CD4-positive, alpha-beta T cell (primary cell): ENCODE results near the gene RLN2. TPM values are rescaled to one million over a fixed set of nuclear protein-coding genes. Genes with fewer than 3 reads are reported as not detected.

Experiments
- ATAC-seq: fragments of 200-7000 bp; cut with Tn5 transposase; one replicate; pipeline ENCODE4 v1.10.0; 2022; ENCODE audit warnings: mild to moderate bottlenecking; ENCODE audit not compliant: poor library complexity
- CTCF ChIA-PET: fragments of 350-600 bp; sonication (Branson Sonifier 250); formaldehyde crosslinking; loops from one replicate; lab custom pipeline; 2021; ENCODE audit warnings: antibody characterized with exemption, inconsistent platforms; lab: Charles Lee
- POLR2A ChIA-PET: fragments of 350-600 bp; sonication (Branson Sonifier 250); formaldehyde crosslinking; loops from one replicate; lab custom pipeline; 2021; ENCODE audit warnings: antibody characterized with exemption, inconsistent platforms; lab: Charles Lee
- DNase-seq, 14 experiments: peaks; one replicate each; pipeline ENCODE4 v3.0.0-alpha.2; 2013 to 2020; ENCODE audit warnings: mixed read lengths in 2 of 14
- H3K27ac ChIP-seq, 2 donors: one replicate each; pipeline versions ENCODE4 v1.5.1 to v1.7.0; 2013; ENCODE audit warnings: low read length in 2 of 2, low read depth in 1 of 2, mild to moderate bottlenecking in 1 of 2
- H3K27me3 ChIP-seq, 2 experiments: 1 replicate in 1 of 2; 2 replicates in 1 of 2; pipeline versions ENCODE4 v1.6.1 to v1.7.0; 2013; ENCODE audit warnings: low read length in 2 of 2, control low read depth in 1 of 2, mild to moderate bottlenecking in 1 of 2, moderate library complexity in 1 of 2; ENCODE audit not compliant: insufficient read depth in 2 of 2, control insufficient read depth in 1 of 2
- H3K36me3 ChIP-seq: one replicate; pipeline ENCODE4 v1.6.1; 2013; ENCODE audit warnings: low read length, control low read depth; ENCODE audit not compliant: insufficient read depth
- H3K4me1 ChIP-seq: one replicate; pipeline ENCODE4 v1.6.1; 2013; ENCODE audit warnings: low read length, control low read depth; ENCODE audit not compliant: insufficient read depth
- H3K4me3 ChIP-seq: one replicate; pipeline ENCODE4 v1.5.1; 2013; ENCODE audit warnings: mild to moderate bottlenecking, low read length, moderate library complexity
- H3K9me3 ChIP-seq, 2 experiments: 1 replicate in 1 of 2; 2 replicates in 1 of 2; pipeline versions ENCODE4 v1.6.1 to v1.7.0; 2013; ENCODE audit warnings: low read length in 2 of 2, mild to moderate bottlenecking in 2 of 2, control low read depth in 1 of 2, moderate library complexity in 1 of 2; ENCODE audit not compliant: control insufficient read depth in 1 of 2, insufficient read depth in 1 of 2
- H3K27ac Mint-ChIP-seq: one replicate; pipeline ENCODE4 v1.8.0; 2020; ENCODE audit warnings: mixed read lengths
- H3K27me3 Mint-ChIP-seq: one replicate; pipeline ENCODE4 v1.8.0; 2021; ENCODE audit warnings: mixed read lengths
- H3K36me3 Mint-ChIP-seq: one replicate; pipeline ENCODE4 v1.8.0; 2021; ENCODE audit warnings: low read depth, mixed read lengths
- H3K4me1 Mint-ChIP-seq: one replicate; pipeline ENCODE4 v1.8.0; 2021; ENCODE audit warnings: low read depth, mixed read lengths
- H3K4me3 Mint-ChIP-seq: one replicate; pipeline ENCODE4 v1.8.0; 2020; ENCODE audit warnings: mild to moderate bottlenecking, mixed read lengths
- H3K9me3 Mint-ChIP-seq: one replicate; pipeline ENCODE4 v1.8.0; 2020; ENCODE audit warnings: mixed read lengths
- CTCF ChIP-seq: fragments of 200-600 bp; IDR thresholded peaks from one replicate; pipeline ENCODE4 v1.8.0; 2022; ENCODE audit warnings: antibody characterized with exemption, mild to moderate bottlenecking
- intact Hi-C, 2 experiments: fragments of 100-400 bp; cut with DNase I in 1 of 2; cut with micrococcal nuclease in 1 of 2; formaldehyde crosslinking; loops; one replicate each; pipeline versions ENCODE4 v1.15.1 to v1.9.0; 2023 to 2025; cut with DNase I, micrococcal nuclease
- total RNA-seq, 174 experiments: library from RNA in 2 of 174; stranded (reverse) in 2 of 174; gene quantifications; one replicate each; pipeline ENCODE4 v1.2.3 and lab custom pipeline; 2021 to 2026

Gene RLN2
- total RNA-seq, 2 experiments from 2014 or later = 0.47 to 0.88 TPM

- H3K9me3 ChIP-seq = no peaks in the 10 kb centered on the region
- H3K4me1 Mint-ChIP-seq = peaks cover 14% of the 10 kb centered on the region
- H3K9me3 Mint-ChIP-seq = no peaks in the 10 kb centered on the region
- intact Hi-C loops = no loop called here
- no peak for TF ChIP-seq CTCF
- ATAC-seq (no peak), DNase-seq (peak in 4 of 14 experiments; percentile 9 to 37 (median 18))
- H3K4me3 Mint-ChIP-seq = no peak overlapping the region
- ChIA-PET POLR2A (no interaction called here), CTCF (no interaction called here)
- no peak overlapping the region for H3K4me3 ChIP-seq
- no peak overlapping the region for H3K27ac ChIP-seq
- no peaks in the 10 kb centered on the region for H3K36me3 Mint-ChIP-seq
- no peak overlapping the region for H3K27ac Mint-ChIP-seq
- no peaks in the 10 kb centered on the region for H3K27me3 Mint-ChIP-seq
- no peaks in the 10 kb centered on the region for H3K4me1 ChIP-seq
- no peaks in the 10 kb centered on the region for H3K27me3 ChIP-seq
- H3K36me3 ChIP-seq = no peaks in the 10 kb centered on the region
These were observed 40.9 kb downstream of the RLN2 start for GRCh38 chr9:5263351-5264218.

Other genes with a start within 250 kb of the RLN2 start
- not detected for gene INSL6, start 119.1 kb downstream of the RLN2 start, total RNA-seq
- not detected for gene INSL4, start 73.3 kb downstream of the RLN2 start, total RNA-seq
- gene RLN1, start 35.2 kb upstream of the RLN2 start, total RNA-seq = under 1 TPM; 0.36 to 0.84 TPM
- 10 to 100 TPM; 13.8 to 15.6 TPM for gene PLGRKT, start 133.2 kb upstream of the RLN2 start, total RNA-seq
- 1 to 10 TPM; 5.3 to 6.3 TPM for gene CD274, start 145.8 kb upstream of the RLN2 start, total RNA-seq
- gene PDCD1LG2, start 205.8 kb upstream of the RLN2 start, total RNA-seq = under 1 TPM; 0.11 to 0.17 TPM